Caki2 (cell line): ENCODE results near the gene IRF8. TPM values are rescaled to one million over a fixed set of nuclear protein-coding genes. Genes with fewer than 3 reads are reported as not detected.

Source experiments
- DNase-seq: peaks from one replicate; pipeline ENCODE4 v3.0.0-alpha.2; 2015; ENCODE audit warnings: low read depth
- in situ Hi-C: cut with HindIII; loops from 2 replicates; pipeline ENCODE4 v1.10.0; 2016; ENCODE audit warnings: low sequenced_read_pairs, low pct_unique_long_range_greater_than_20kb, mixed read lengths
- total RNA-seq: library from RNA; depleted of rRNA; stranded (reverse); fragments of >200 nt; shearing (Covaris generic); gene quantifications from 2 replicates; pipeline ENCODE4 v1.2.3, GENCODE V29; 2014; ENCODE audit warnings: low replicate concordance

The IRF8 gene
- total RNA-seq, 1 experiment from 2014 or later: 5.4 TPM

- in situ Hi-C loops: no loop called here
- DNase-seq: no peak
Measured at GRCh38 chr16:85919271-85920267, 20.6 kb downstream of the IRF8 start.

- DNase-seq: no peak
- in situ Hi-C loops: no loop called here
Measured at GRCh38 chr16:85921026-85921425, 22.1 kb downstream of the IRF8 start.

GRCh38 chr16:85923153-85924021 is 24.4 kb downstream of the IRF8 start:
- in situ Hi-C loops: no loop called here
- DNase-seq: no peak

DNA sequence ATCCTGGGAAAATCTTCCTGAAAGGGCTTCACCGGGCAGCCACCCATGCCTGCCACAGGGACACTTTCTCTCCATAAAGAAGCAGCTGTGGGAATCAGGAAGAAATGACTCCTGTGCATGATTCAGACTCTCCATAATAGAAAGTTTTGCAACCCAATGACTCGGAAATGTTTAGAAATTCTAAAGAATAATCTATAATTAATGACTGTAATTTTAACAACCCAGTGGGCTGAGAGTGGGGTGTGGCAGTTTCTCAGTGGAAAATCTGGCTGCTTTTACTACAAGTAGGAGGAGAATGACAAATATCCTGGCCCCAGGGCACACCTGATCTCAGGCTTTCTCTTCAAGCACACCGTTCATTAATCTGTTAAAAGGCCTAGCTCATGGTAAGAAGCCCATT is 25.7 kb downstream of the IRF8 start:
- in situ Hi-C loops: no loop called here
- DNase-seq: peak; percentile 81

DNA sequence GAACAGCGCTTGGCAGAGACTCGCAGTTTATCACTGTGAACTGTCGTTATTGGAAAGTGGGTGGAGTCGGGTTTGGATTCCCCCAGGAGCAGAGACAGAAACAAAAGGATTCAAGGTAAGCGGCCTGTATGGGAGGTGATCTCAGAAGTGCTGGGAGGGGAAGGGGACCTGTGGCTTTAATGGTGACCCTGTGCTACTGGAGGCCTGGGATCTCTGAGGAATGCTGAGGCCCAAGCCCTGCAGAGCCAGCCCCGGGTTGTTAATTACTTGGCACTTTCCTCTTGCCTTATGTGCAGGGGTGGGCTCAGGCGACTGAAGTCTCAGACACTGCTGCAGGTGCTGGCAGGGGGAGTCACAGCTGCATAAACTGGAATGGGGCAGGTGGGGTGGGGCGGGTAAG is 27.4 kb downstream of the IRF8 start:
- no peak for DNase-seq
- in situ Hi-C loops: no loop called here

GRCh38 chr16:85927371-85927770 is 28.4 kb downstream of the IRF8 start:
- in situ Hi-C loops: no loop called here
- no peak for DNase-seq

DNA sequence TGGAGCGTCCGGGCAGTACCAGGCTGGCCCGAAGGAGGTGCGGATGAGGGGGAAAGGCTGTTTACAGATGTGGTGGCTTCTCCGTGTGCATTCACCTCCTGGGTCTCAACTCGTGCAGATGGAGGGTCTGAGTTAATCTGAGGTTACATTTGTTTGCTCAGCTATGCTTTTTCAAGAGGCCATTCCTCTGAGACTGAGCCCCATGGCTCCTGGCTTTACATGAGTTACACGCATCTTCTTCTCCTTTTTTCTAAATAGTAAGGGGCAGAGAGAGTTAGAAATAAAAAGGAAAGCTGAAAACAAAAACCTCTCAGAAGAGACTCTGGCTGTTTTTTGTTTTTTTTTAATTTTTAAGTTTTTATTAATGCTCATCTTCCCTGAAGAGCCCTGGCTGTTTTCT is 29.0 kb downstream of the IRF8 start:
- in situ Hi-C loops: no loop called here

GRCh38 chr16:85928401-85928820 is 29.4 kb downstream of the IRF8 start:
- DNase-seq: no peak

More for the DNA sequence above, 29.0 kb downstream of the IRF8 start:
- DNase-seq: no peak

DNA sequence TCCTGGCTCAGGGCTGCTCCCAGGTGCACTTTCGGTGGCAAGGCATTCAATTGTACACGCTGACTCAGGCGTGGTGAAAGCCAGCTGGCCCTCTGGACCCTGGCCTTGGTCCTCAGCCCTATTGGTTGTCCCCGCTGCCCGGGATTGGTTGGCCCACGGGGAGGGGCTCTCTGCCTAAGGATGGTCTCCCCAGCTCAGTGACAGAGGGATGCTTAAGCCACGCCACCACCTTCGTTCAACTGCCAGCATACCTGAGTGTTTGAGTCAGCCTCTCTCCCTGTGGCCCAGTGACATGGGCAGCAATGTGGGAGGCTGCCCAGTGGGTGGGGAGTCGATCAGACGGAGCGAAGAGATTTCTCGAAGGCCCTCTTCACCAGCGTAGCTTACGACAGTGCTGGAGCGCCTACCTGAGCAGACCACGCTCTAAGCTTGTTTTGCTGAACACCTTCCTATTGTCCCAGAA is 30.3 kb downstream of the IRF8 start:
- DNase-seq: peak; percentile 54
- in situ Hi-C loops: no loop called here

More at GRCh38 chr16:85928401-85928820, 29.4 kb downstream of the IRF8 start:
- in situ Hi-C loops: no loop called here

GRCh38 chr16:85930301-85930700 is 31.3 kb downstream of the IRF8 start:
- in situ Hi-C loops: no loop called here

DNA sequence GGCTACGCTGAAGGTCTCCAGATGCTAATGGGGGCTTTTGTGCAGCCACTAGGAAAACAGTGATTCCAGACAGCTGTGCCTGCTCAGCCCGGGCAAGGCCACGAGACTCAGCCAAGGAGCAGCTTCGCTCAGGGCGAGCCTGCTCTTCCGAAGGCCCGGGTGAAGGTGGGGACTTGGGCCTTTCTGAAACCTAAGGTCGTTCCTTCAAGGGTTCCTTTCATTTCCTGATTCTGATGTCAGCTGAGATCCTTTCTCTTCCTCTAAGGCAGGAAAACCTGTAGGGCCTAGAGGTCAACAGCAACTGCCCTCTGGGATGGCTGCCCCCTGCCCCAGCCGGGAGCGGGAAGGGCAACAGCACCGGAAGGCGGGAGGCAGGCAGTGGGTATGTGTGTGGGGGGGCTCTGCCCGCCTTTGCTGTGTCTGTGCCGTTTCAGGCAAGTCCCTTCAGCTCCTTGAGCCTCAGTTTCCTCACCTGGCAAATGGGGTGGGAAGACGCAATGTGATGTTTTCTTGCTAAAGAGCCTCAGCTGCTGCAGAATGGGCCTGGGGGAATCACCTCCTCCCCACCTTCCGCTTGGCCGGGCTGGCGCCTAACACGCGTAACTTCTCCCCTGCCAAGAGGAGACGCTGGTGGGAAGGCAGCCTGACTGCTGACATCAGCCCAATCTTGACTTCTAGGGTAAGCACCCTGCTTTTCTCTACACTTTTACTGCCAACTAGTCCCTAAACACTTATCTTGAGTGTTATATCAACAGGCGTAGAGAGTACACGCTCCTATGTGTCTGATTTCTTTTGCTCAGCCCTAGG is 32.8 kb downstream of the IRF8 start:
- in situ Hi-C loops: no loop called here
- no peak for DNase-seq

More at GRCh38 chr16:85930301-85930700, 31.3 kb downstream of the IRF8 start:
- DNase-seq: no peak

DNA sequence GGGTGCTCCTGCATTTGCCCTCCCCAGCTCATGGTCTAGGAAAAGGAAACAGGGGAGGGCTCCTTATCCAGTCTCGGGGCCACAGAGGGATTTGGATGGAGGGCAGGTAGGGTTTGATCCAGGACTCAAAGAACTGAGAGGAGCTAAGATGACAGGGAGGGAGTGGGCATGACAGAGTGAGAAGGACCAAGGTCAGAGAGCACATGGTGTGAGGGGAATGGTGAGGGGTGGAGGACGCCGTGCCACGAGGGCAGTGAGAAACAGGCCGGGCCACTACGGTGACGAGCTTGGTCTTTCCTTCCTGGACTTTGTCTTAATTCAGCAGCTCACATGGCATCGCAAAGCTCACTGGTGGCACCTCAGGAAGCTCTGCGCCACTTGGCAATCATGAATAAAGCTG is 35.2 kb downstream of the IRF8 start:
- in situ Hi-C loops: no loop called here
- DNase-seq: no peak

DNA sequence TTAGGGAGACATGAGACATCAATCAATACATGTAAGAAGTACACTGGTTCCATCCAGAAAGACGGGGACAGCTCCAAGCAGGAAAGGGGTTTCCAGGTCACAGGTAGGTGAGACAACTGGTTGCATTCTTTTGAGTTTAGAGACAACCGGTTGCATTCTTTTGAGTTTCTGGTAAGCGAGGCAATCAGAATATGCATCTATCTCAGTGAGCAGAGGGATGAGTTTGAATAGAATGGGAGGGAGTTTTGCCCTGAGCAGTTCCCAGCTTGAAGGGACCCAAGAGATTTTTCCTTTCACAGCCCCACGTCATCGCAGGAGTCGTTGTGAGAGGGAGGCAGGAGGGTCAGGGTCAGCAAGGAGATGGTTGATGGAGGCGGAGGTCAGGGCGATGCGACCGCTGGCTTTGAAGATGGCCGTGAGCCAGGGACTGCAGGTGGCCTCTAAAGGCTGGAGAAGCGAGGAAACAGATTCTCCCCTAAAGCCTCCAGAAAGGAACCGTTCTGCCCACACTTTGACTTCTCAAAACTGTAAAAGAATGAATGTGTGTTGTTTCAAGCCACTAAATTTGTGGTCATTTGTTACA is 36.5 kb downstream of the IRF8 start:
- in situ Hi-C loops: no loop called here
- DNase-seq: no peak

DNA sequence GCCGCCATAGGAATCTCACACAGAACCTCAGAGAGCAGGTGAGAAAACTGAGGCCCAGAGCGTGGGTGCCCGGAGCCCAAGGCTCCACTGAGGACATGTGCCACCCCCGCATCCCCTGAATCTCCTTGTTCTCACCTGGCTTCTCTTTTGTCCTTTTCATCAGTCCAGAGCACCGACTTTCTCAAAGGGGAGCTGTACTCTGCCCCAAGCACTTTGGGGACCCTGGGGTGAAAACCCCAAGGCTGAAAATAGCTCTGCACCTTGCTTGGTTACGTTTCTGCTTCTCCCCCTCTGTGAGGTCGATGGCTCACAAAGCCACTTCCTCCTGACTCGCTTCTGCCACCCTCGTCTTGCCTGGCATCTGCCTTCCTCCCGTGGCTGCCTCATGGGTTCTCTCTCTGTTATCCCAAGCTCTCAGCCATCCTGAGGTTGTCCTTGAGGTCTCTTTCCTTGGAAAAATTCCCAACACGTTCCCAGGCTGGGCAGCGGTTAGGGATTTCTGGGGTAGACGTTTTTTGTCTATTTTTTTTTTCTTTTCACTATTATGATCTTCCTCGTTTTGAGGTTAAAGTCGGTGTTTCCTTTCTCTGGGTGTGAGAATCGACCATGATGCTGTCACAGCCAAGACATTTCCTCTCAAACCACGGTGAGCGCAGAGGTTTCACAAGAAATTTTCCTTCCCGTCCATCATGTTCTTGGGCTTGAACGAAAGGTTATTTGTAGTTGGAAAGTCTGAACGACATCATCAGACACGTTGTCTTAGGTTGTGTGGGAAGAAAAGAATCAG is 37.2 kb downstream of the IRF8 start:
- in situ Hi-C loops: no loop called here
- DNase-seq: no peak

DNA sequence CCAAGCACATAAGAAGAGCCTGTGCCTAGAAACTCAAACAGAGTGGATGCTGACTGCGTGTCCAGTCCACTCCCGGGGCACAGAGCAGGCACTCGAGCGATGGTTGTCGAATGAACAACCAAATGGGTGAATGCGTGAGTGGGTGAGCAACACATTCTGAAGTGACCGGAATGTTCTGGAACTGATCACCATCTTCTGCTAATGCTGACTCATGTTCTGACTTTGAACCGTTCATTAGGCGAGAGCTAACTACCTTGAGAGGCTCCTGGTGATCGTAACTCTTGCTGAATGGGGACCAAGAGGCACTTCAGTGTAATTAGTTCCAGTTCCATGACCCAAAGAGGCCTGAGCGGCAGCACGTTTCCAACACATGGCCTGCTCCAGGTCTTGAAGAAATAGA is 37.9 kb downstream of the IRF8 start:
- in situ Hi-C loops: no loop called here
- no peak for DNase-seq

GRCh38 chr16:85940214-85940613 is 41.3 kb downstream of the IRF8 start:
- in situ Hi-C loops: no loop called here
- DNase-seq: peak; percentile 75
